Keratinocyte (primary cell): ENCODE measurements around the gene PARN.

ENCODE experiments used
- EZH2 ChIP-seq: IDR thresholded peaks from one replicate; pipeline ENCODE4 v1.6.1; 2012; ENCODE audit warnings: inconsistent platforms, mild to moderate bottlenecking, low read length, moderate library complexity
- TF ChIP-seq, protein P1 (sequence below), 3 experiments: IDR thresholded peaks in 1 of 3; conservative IDR thresholded peaks in 1 of 3; optimal IDR thresholded peaks in 1 of 3; 2 replicates in 2 of 3; 3 replicates in 1 of 3; pipeline versions ENCODE3 to v1.5.1; 2011; ENCODE audit warnings: low read length in 3 of 3, mild to moderate bottlenecking in 3 of 3, moderate library complexity in 2 of 3, control low read depth in 1 of 3, inconsistent platforms in 1 of 3; ENCODE audit not compliant: insufficient read depth in 2 of 3; ENCODE audit errors: extremely low read depth in 1 of 3

DNA sequence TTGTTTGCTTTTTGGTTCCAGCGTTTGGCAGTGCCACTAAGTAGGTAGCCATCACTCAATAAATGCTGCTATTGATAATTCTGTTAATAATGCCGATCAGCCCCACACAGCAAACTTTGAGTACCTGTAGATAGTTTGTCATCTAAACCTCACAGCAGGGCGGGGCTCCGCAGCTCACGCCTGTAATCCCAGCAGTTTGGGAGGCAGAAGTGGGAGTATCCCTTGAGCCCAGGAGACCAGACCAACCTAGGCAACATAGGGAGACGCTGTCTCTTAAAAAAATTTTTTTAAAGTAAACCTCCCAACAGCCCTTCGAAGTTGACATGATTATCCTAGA is 4.3 kb upstream of the PARN start:
- TF ChIP-seq, protein P1, sequence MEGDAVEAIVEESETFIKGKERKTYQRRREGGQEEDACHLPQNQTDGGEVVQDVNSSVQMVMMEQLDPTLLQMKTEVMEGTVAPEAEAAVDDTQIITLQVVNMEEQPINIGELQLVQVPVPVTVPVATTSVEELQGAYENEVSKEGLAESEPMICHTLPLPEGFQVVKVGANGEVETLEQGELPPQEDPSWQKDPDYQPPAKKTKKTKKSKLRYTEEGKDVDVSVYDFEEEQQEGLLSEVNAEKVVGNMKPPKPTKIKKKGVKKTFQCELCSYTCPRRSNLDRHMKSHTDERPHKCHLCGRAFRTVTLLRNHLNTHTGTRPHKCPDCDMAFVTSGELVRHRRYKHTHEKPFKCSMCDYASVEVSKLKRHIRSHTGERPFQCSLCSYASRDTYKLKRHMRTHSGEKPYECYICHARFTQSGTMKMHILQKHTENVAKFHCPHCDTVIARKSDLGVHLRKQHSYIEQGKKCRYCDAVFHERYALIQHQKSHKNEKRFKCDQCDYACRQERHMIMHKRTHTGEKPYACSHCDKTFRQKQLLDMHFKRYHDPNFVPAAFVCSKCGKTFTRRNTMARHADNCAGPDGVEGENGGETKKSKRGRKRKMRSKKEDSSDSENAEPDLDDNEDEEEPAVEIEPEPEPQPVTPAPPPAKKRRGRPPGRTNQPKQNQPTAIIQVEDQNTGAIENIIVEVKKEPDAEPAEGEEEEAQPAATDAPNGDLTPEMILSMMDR (optimal IDR thresholded peaks at IDR 0.05 in 1 of 3, IDR thresholded peaks at IDR 0.05 in 1 of 3, conservative IDR thresholded peaks at IDR 0.05 in 1 of 3; ENCODE audit: extremely low read depth in 1 of 3, insufficient read depth in 2 of 3, low read length in 3 of 3): no peak
- no peak for TF ChIP-seq EZH2
